ENCODE data around the gene ACBD6.

ACBD6 gene

DNA sequence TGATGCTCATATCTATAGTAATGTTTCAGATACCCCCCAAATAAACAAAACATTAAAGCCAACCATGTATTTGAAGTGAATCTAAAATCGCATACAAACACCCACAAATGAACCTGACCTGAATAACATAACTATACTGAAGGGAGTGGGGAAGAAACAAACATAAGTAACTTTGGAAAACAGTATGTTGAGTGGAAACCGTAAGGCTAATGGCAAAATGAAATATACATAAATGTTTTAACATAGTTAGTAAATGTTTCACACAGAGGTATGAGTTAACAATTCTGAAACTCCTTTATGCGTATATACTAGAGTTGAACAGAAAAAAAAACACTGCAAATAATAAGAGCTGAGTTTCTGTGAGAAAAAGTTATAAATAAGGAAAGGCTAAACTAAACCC lies 125.6 kb downstream of the ACBD6 start:
- Histone ChIP-seq H3K9me3 (peaks cover 5 to 29% (median 12%) of the 10 kb centered on the region in 3 donors), H3K36me3 (peaks cover 0 to 5% (median 0%) of the 10 kb centered on the region in 3 donors), H3K27ac (no peak overlapping the region), H3K4me3 (no peak overlapping the region), H3K27me3 (no peaks in the 10 kb centered on the region), H3K4me1 (no peaks in the 10 kb centered on the region)
- TF ChIP-seq, protein P1, sequence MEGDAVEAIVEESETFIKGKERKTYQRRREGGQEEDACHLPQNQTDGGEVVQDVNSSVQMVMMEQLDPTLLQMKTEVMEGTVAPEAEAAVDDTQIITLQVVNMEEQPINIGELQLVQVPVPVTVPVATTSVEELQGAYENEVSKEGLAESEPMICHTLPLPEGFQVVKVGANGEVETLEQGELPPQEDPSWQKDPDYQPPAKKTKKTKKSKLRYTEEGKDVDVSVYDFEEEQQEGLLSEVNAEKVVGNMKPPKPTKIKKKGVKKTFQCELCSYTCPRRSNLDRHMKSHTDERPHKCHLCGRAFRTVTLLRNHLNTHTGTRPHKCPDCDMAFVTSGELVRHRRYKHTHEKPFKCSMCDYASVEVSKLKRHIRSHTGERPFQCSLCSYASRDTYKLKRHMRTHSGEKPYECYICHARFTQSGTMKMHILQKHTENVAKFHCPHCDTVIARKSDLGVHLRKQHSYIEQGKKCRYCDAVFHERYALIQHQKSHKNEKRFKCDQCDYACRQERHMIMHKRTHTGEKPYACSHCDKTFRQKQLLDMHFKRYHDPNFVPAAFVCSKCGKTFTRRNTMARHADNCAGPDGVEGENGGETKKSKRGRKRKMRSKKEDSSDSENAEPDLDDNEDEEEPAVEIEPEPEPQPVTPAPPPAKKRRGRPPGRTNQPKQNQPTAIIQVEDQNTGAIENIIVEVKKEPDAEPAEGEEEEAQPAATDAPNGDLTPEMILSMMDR (IDR thresholded peaks at IDR 0.05): no peak
- DNase-seq: no peak
- intact Hi-C loops (cut with DNase I; ENCODE audit: low total_unique reads): no loop called here

DNA sequence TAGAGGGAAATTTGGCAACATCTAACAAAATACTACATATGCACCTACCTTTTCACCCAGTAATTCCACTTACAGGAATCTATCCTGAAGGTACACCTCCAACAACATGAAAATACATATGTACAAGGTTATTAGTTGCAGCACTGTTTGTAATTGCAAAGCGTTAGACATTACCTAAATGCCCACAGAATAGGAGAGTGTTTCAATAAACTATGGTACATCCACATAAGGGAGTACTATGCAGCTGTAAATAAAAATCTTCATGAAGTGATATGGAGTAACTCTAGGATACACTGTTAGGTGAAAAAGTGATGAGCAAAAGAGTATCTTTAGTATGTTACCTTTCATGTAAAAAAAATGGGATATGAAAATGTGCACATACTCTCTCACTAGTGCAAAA lies 126.1 kb downstream of the ACBD6 start:
- no peak for DNase-seq
- Histone ChIP-seq H3K27ac (no peak overlapping the region), H3K4me3 (no peak overlapping the region), H3K27me3 (no peaks in the 10 kb centered on the region), H3K4me1 (no peaks in the 10 kb centered on the region), H3K9me3 (peaks cover 5 to 24% (median 12%) of the 10 kb centered on the region in 3 donors), H3K36me3 (peaks cover 0 to 5% (median 0%) of the 10 kb centered on the region in 3 donors)
- TF ChIP-seq, protein P1 (IDR thresholded peaks at IDR 0.05): no peak
- intact Hi-C loops (cut with DNase I; ENCODE audit: low total_unique reads): no loop called here

DNA sequence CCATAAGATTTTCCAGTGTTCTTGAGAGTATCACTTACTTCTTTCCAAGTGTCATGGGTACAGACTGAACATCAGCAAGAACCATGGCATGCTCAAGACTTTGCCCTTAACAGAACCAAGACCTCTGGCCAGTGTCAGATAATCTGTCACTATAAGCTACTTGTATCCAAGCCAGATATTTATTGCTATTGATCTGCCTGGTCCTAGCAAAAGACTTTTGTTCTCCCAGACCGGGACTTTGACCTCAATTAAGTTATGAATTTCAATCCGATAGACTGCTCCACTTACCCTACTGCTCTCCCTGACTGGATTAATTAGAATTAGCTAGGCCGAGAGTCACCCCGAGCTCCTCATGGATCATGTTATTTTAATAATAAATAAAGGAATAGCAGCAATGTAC lies 129.6 kb downstream of the ACBD6 start:
- Histone ChIP-seq H3K4me1 (no peaks in the 10 kb centered on the region), H3K36me3 (no peaks in the 10 kb centered on the region), H3K27me3 (no peaks in the 10 kb centered on the region), H3K4me3 (no peak overlapping the region), H3K9me3 (no peaks in the 10 kb centered on the region), H3K27ac (no peak overlapping the region)
- intact Hi-C loops (cut with DNase I; ENCODE audit: low total_unique reads): no loop called here
- DNase-seq: no peak
- TF ChIP-seq, protein P1 (IDR thresholded peaks at IDR 0.05): no peak

DNA sequence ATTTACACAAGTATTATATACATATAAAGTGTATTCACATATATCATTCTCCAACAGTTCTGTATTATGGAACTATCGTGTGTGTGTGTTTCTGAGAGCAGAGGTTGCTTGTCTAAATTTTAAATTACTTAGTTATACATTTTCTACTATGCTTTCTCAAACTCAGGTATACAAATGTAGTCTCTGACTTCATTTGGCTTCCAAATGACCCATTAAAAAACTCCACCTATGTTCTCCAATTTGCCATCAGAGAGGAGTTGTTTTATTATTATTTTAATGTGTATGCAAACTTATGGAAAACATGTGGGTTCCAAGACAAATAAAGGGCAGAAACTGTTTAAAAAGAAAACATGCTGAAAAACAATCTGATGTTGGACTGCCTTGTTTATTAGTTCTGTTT lies 131.8 kb downstream of the ACBD6 start:
- H3K36me3 ChIP-seq: no peaks in the 10 kb centered on the region
- H3K4me1 ChIP-seq: no peaks in the 10 kb centered on the region
- TF ChIP-seq, protein P1 (IDR thresholded peaks at IDR 0.05): no peak
- no peaks in the 10 kb centered on the region for H3K9me3 ChIP-seq
- H3K4me3 ChIP-seq: no peak overlapping the region
- DNase-seq: no peak
- no peaks in the 10 kb centered on the region for H3K27me3 ChIP-seq
- no peak overlapping the region for H3K27ac ChIP-seq
- intact Hi-C loops (cut with DNase I; ENCODE audit: low total_unique reads): no loop called here

DNA sequence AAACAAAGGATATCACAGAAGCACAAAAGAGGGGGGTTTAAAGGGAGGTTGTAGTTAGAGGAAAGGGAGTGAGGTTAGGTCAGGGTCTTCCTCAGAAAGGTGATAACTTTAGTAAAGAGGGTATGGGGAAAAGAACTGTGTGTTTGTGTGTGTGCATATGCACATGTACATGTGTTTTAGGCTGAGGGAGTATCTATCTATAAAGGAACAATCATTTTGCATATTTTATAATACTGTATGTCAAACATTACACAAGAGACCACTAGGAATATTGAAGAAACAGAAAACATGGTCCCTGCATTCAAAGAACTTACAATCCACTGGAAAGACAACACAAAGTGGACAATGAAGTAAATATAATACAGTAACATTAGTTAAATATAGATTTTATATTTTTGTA lies 132.2 kb downstream of the ACBD6 start:
- H3K36me3 ChIP-seq: no peaks in the 10 kb centered on the region
- TF ChIP-seq, protein P1 (IDR thresholded peaks at IDR 0.05): no peak
- H3K4me1 ChIP-seq: no peaks in the 10 kb centered on the region
- intact Hi-C loops (cut with DNase I; ENCODE audit: low total_unique reads): no loop called here
- H3K27ac ChIP-seq: no peak overlapping the region
- no peaks in the 10 kb centered on the region for H3K27me3 ChIP-seq
- no peak overlapping the region for H3K4me3 ChIP-seq
- no peaks in the 10 kb centered on the region for H3K9me3 ChIP-seq
- no peak for DNase-seq

DNA sequence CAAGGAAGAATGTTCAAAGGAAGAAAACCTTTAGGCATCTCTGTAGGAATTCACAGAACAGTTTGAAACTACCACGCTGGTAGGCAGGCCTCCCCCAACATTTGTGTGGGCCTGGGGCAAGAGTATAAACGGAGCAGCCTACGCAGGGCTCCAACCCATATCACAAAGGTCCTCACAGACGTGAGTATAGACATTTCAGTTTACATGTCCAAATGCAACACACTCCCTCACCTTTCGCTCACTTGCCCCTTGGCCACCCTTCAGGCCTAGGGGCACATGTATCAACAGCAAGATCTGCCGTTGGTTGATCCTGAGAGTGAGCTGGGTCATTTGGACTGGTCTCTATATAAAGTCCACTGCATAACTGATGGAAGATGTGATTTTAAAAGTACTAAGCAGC lies 133.3 kb downstream of the ACBD6 start:
- Histone ChIP-seq H3K4me1 (no peaks in the 10 kb centered on the region), H3K27ac (no peak overlapping the region), H3K9me3 (no peaks in the 10 kb centered on the region), H3K27me3 (no peaks in the 10 kb centered on the region), H3K4me3 (no peak overlapping the region), H3K36me3 (no peaks in the 10 kb centered on the region)
- DNase-seq: no peak
- intact Hi-C loops (cut with DNase I; ENCODE audit: low total_unique reads): no loop called here
- TF ChIP-seq, protein P1 (IDR thresholded peaks at IDR 0.05): no peak
